OCI-LY1 (cell line): Measurements from ENCODE around the gene INPPL1.

Experiments
- CTCF ChIP-seq: fragments of 200-600 bp; sonication (generic), shearing (Covaris generic); IDR thresholded peaks from 2 replicates; pipeline ENCODE4 v1.5.1; 2017; ENCODE audit warnings: mild to moderate bottlenecking, antibody characterized with exemption, low read length, moderate library complexity, mixed read lengths
- EZH2 ChIP-seq: fragments of 200-600 bp; sonication (generic), shearing (Covaris generic); IDR thresholded peaks from 2 replicates; pipeline ENCODE4 v1.8.0; 2017; ENCODE audit warnings: borderline replicate concordance, mixed run types, mild to moderate bottlenecking, antibody characterized with exemption, low read length, moderate library complexity, mixed read lengths

DNA sequence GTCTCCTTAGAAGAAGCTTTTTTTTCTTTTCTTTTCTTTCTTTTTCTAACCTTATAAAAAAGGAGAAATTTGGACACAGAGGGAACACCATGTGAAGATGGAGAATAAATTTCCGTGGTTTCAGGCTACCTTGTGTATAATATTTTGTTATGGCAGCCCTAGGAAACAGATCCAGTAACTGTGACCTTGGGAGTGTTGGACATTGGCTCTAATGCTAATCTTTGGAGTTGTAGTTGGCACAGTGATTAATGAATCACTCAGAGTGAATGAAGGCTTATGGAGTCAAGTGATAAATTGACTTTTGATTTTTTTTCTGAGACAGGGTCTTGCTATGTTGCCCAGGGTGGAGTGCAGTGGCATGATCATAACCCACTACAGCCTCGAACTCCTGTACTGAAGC is 34.9 kb downstream of the INPPL1 start:
- TF ChIP-seq CTCF (no peak), EZH2 (no peak)
